Activated CD8-positive, alpha-beta T cell treated with anti-CD3 and anti-CD28 coated beads for 36 hours (primary cell): ENCODE results near the gene DYNLT5. TPM values are rescaled to one million over a fixed set of nuclear protein-coding genes. Genes with fewer than 3 reads are reported as not detected.

Experiments
- ATAC-seq: fragments of 200-7000 bp; cut with Tn5 transposase; one replicate; pipeline ENCODE4 v1.10.0; 2021; ENCODE audit warnings: mild to moderate bottlenecking, moderate library complexity
- CTCF ChIA-PET: fragments of 350-600 bp; sonication (Branson Sonifier 250); formaldehyde crosslinking; loops from one replicate; lab custom pipeline; 2021; ENCODE audit warnings: antibody characterized with exemption; lab: Charles Lee
- POLR2A ChIA-PET: fragments of 350-600 bp; sonication (Branson Sonifier 250); formaldehyde crosslinking; loops from one replicate; lab custom pipeline; 2021; ENCODE audit warnings: antibody characterized with exemption; lab: Charles Lee
- DNase-seq: peaks from one replicate; pipeline ENCODE4 v3.0.0-alpha.2; 2020
- H3K27ac Mint-ChIP-seq: one replicate; pipeline ENCODE4 v1.8.0; 2021; ENCODE audit warnings: mild to moderate bottlenecking, mixed read lengths
- H3K27me3 Mint-ChIP-seq: one replicate; pipeline ENCODE4 v1.8.0; 2021; ENCODE audit warnings: mixed read lengths
- H3K36me3 Mint-ChIP-seq: one replicate; pipeline ENCODE4 v1.8.0; 2021; ENCODE audit warnings: low read depth, mixed read lengths
- H3K4me1 Mint-ChIP-seq: one replicate; pipeline ENCODE4 v1.8.0; 2021; ENCODE audit warnings: low read depth, mixed read lengths
- H3K4me3 Mint-ChIP-seq: one replicate; pipeline ENCODE4 v1.8.0; 2021; ENCODE audit warnings: mild to moderate bottlenecking, moderate library complexity, mixed read lengths
- H3K9me3 Mint-ChIP-seq: one replicate; pipeline ENCODE4 v1.8.0; 2021; ENCODE audit warnings: mixed read lengths
- intact Hi-C: fragments of 100-400 bp; cut with micrococcal nuclease; formaldehyde crosslinking; loops from one replicate; pipeline ENCODE4 v1.10.0; 2022
- total RNA-seq, 2 experiments: library from RNA; stranded (reverse); gene quantifications; one replicate each; pipeline ENCODE4 v1.2.3, GENCODE V29; 2021
- TF ChIP-seq, protein P1 (sequence below): fragments of 200-600 bp; IDR thresholded peaks from one replicate; pipeline ENCODE4 v1.8.0; 2022; ENCODE audit warnings: antibody characterized with exemption, mild to moderate bottlenecking

The DYNLT5 gene, protein sequence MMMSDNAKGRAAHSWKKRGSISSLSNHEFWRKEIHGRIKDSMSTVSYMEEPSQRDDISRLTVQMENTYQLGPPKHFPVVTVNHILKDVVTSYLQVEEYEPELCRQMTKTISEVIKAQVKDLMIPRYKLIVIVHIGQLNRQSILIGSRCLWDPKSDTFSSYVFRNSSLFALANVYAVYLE
- not detected for total RNA-seq

DNA sequence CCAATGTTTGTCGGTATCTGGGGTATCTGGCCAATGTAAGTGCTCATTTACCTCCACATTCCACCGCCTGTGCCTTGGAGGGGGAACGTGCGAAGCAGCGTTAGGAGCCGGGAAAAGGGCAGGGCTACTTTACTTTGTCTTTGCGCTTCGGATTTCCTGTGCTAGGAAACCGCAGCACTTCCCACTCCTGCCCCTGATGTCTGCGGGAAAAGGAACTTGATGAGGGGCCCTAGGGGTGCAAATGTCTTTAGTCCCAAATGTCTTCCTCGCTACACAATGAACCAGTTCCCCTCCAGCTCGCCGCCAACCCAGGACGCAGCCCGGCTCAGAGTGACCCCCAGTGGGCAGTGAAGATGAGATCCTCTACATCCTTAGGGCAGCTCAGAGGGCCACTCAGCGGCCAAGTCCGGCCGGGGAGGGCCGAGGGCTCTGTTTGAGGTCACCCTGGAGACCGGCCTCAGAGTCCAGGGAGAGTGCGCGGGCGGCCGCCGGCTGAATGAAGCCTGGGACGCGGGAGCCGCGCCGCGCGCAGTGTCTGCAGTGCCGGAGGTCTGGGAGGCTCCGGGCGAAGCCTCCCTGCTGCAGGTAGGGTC, at the start of gene DYNLT5:
DYNLT5 (plus strand) TSS at position 460 of the 593 bp plus-strand sequence. CDS start 2,200 bp downstream, outside the sequence.
- TF ChIP-seq, protein P1, sequence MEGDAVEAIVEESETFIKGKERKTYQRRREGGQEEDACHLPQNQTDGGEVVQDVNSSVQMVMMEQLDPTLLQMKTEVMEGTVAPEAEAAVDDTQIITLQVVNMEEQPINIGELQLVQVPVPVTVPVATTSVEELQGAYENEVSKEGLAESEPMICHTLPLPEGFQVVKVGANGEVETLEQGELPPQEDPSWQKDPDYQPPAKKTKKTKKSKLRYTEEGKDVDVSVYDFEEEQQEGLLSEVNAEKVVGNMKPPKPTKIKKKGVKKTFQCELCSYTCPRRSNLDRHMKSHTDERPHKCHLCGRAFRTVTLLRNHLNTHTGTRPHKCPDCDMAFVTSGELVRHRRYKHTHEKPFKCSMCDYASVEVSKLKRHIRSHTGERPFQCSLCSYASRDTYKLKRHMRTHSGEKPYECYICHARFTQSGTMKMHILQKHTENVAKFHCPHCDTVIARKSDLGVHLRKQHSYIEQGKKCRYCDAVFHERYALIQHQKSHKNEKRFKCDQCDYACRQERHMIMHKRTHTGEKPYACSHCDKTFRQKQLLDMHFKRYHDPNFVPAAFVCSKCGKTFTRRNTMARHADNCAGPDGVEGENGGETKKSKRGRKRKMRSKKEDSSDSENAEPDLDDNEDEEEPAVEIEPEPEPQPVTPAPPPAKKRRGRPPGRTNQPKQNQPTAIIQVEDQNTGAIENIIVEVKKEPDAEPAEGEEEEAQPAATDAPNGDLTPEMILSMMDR: no peak
- intact Hi-C loops: no loop called here
- ChIA-PET CTCF (no interaction called here), POLR2A (no interaction called here)
- ATAC-seq (peak; percentile 34), DNase-seq (no peak)
- Mint-ChIP-seq H3K36me3 (no peaks in the 10 kb centered on the region), H3K9me3 (no peaks in the 10 kb centered on the region), H3K4me3 (peak within 1 kb of the TSS; percentile 48), H3K27me3 (peaks cover 46% of the 10 kb centered on the region), H3K4me1 (peaks cover 8% of the 10 kb centered on the region), H3K27ac (no peak within 1 kb of the TSS)

DNA sequence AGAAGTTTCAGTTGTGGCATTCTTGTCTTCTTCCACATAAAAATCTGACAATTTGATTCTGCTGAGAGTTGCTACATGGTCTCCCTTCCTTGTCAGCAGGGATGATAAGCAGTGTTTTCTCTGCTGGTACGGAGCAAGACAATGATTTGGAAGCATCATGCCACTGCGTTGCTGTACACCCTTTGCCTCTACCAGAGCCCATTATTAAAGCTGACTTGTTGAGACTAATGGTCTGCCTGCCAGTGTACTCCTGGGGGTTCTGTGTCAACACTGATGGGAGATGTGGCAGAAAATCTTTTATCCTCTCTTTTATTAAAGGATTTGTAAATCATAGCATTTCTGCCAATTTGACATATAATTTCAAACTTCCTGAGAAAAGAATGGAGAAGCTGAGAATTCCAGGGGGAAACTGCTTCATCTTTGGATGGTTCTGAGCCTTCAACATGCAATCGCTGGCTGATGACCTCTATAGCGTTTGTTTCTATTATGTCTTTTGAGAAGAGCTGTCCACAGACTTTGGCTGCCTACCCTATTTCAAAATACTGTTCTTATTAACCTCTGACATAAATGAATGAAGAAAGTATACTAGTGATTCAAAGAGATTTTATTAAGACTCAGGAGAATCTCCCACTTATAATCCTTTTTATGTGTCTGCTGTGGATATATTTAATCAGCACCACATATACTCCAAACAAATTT, 47.9 kb upstream of the DYNLT5 start:
- DNase-seq (no peak), ATAC-seq (no peak)
- H3K27ac Mint-ChIP-seq: no peak overlapping the region
- TF ChIP-seq, protein P1: no peak
- intact Hi-C loops: no loop called here
- H3K27me3 Mint-ChIP-seq: peaks cover 5% of the 10 kb centered on the region
- ChIA-PET POLR2A (no interaction called here), CTCF (interaction anchor here (1.2 kb wide), 1 partner anchor 22 kb away, joined by 3 read pairs; no protein-coding TSS in a partner anchor)
- H3K36me3 Mint-ChIP-seq: no peaks in the 10 kb centered on the region
- no peaks in the 10 kb centered on the region for H3K9me3 Mint-ChIP-seq
- H3K4me1 Mint-ChIP-seq: no peaks in the 10 kb centered on the region
- no peak overlapping the region for H3K4me3 Mint-ChIP-seq

DNA sequence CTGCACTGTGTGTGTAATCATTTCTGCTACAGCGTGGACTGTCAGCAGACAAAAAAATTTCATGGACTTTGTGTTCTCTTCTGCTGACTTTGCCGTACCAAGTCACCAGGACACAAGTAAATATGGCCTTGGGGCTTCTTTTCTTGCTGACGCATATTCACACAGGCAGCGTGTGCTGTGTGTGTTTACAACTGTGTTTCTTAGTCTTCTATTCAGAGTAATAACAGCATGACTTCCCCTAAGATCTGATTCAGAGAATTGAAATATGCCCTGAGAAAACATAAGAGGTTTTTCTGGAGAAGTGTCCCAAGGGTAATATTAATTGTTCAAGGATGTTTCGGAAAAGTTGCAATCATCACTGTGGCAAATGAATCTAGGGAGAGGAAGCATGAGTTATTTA, 47.1 kb upstream of the DYNLT5 start:
- ATAC-seq (no peak), DNase-seq (no peak)
- TF ChIP-seq, protein P1: no peak
- intact Hi-C loops: no loop called here
- Mint-ChIP-seq H3K27ac (no peak overlapping the region), H3K9me3 (no peaks in the 10 kb centered on the region), H3K4me1 (no peaks in the 10 kb centered on the region), H3K4me3 (no peak overlapping the region), H3K36me3 (no peaks in the 10 kb centered on the region), H3K27me3 (peaks cover 6% of the 10 kb centered on the region)
- ChIA-PET POLR2A (no interaction called here), CTCF (no interaction called here)

DNA sequence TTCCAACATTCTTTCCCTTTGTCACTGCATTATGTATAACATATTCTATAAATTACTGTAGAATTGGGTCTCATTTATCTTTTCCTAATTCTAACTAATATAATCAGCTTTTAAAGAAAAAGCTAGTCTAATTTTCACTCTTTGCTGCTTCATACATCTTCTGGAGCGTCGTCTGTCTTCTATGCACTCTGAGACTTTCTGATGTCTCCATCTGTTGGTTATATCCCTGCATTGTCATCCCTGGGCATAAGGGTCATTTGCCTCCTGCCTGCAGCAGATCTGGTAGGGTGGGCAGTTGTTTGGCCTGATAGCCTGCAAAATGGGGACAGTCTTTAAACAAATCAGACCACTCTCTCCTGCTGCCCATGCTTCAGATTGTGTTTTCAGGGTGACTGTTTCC, 40.8 kb upstream of the DYNLT5 start:
- ChIA-PET POLR2A (no interaction called here), CTCF (interaction anchor here (1.5 to 1.8 kb wide), 3 partner anchors 13 to 15 kb away, joined by 3 to 6 read pairs (median 4); no protein-coding TSS in a partner anchor)
- H3K27me3 Mint-ChIP-seq: peaks cover 2% of the 10 kb centered on the region
- H3K36me3 Mint-ChIP-seq: no peaks in the 10 kb centered on the region
- ATAC-seq (no peak), DNase-seq (no peak)
- no peak overlapping the region for H3K4me3 Mint-ChIP-seq
- H3K4me1 Mint-ChIP-seq: no peaks in the 10 kb centered on the region
- no peaks in the 10 kb centered on the region for H3K9me3 Mint-ChIP-seq
- intact Hi-C loops: no loop called here
- H3K27ac Mint-ChIP-seq: no peak overlapping the region
- TF ChIP-seq, protein P1: no peak

DNA sequence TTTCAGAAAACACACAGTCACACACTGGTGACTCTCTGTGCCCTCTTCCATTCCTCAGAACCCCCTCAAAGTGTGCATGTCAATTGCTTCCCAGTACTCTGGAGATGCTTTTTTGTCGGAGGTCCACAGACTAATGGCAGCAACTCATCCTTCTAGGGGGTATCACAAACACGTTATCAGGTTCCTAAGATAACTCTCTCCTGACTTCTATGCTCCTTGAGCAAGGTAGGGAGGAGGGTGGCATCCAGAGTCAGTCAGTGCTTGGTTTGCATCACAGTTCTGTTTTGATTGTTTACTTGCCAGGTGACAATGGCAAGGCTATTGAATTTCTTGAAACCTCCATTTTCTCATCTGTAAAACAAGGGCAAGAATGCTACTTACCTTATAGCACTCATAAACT, 39.4 kb upstream of the DYNLT5 start:
- ChIA-PET CTCF (no interaction called here), POLR2A (no interaction called here)
- intact Hi-C loops: no loop called here
- Mint-ChIP-seq H3K27ac (no peak overlapping the region), H3K4me3 (no peak overlapping the region), H3K4me1 (no peaks in the 10 kb centered on the region), H3K36me3 (no peaks in the 10 kb centered on the region), H3K27me3 (peaks cover 2% of the 10 kb centered on the region), H3K9me3 (no peaks in the 10 kb centered on the region)
- no peak for ATAC-seq
- DNase-seq: no peak
- TF ChIP-seq, protein P1: no peak
